ENCODE results near the gene FBXL5.
"Not testable (repeated sequence)": the region's sequence is repeated elsewhere in the genome, so short reads cannot be mapped to it uniquely, and the experiment has no call there.

The FBXL5 gene

GRCh38 chr4:15638418-15638817 lies 16.7 kb downstream of the FBXL5 start:
- no peak for DNase-seq

GRCh38 chr4:15636818-15637217 lies 18.3 kb downstream of the FBXL5 start:
- DNase-seq: no peak

- not testable (repeated sequence) for DNase-seq
Observed at GRCh38 chr4:15617407-15617806, 37.8 kb downstream of the FBXL5 start.

- DNase-seq: not testable (repeated sequence)
Observed at GRCh38 chr4:15614891-15615290, 40.3 kb downstream of the FBXL5 start.

- DNase-seq: no peak
Observed at GRCh38 chr4:15612136-15612535, 43.0 kb downstream of the FBXL5 start.

- no peak for DNase-seq
Observed at GRCh38 chr4:15610855-15611254, 44.3 kb downstream of the FBXL5 start.

- DNase-seq: no peak
Observed at GRCh38 chr4:15605537-15605936, 49.6 kb downstream of the FBXL5 start.

- no peak for DNase-seq
Observed at GRCh38 chr4:15601862-15602261, 53.3 kb downstream of the FBXL5 start.

- DNase-seq: no peak
Observed at GRCh38 chr4:15600176-15600575, 55.0 kb downstream of the FBXL5 start.

GRCh38 chr4:15598644-15599043 lies 56.5 kb downstream of the FBXL5 start:
- DNase-seq: no peak

GRCh38 chr4:15592799-15593198 lies 62.4 kb downstream of the FBXL5 start:
- DNase-seq: no peak

- DNase-seq: no peak
Observed at GRCh38 chr4:15587649-15588048, 67.5 kb downstream of the FBXL5 start.

- no peak for DNase-seq
Observed at GRCh38 chr4:15586066-15586465, 69.1 kb downstream of the FBXL5 start.

- no peak for DNase-seq
Observed at GRCh38 chr4:15585331-15585730, 69.8 kb downstream of the FBXL5 start.

GRCh38 chr4:15584785-15585184 lies 70.4 kb downstream of the FBXL5 start:
- DNase-seq: no peak

- no peak for DNase-seq
Observed at GRCh38 chr4:15577508-15577907, 77.6 kb downstream of the FBXL5 start.

- no peak for DNase-seq
Observed at GRCh38 chr4:15575966-15576365, 79.2 kb downstream of the FBXL5 start.

- DNase-seq: no peak
Observed at GRCh38 chr4:15569746-15570145, 85.4 kb downstream of the FBXL5 start.

- no peak for DNase-seq
Observed at GRCh38 chr4:15568821-15569220, 86.3 kb downstream of the FBXL5 start.

- no peak for DNase-seq
Observed at GRCh38 chr4:15563871-15564270, 91.3 kb downstream of the FBXL5 start.

- no peak for DNase-seq
Observed at GRCh38 chr4:15562623-15563022, 92.5 kb downstream of the FBXL5 start.

GRCh38 chr4:15562114-15562513 lies 93.0 kb downstream of the FBXL5 start:
- DNase-seq: no peak

- no peak for DNase-seq
Observed at GRCh38 chr4:15558561-15558960, 96.6 kb downstream of the FBXL5 start.

GRCh38 chr4:15557786-15558550 lies 97.2 kb downstream of the FBXL5 start:
- no peak for DNase-seq

- DNase-seq: no peak
Observed at GRCh38 chr4:15556511-15557092, 98.6 kb downstream of the FBXL5 start.
